ENCODE data around the gene AP3D1. TPM values are rescaled to one million over a fixed set of nuclear protein-coding genes. Genes with fewer than 3 reads are reported as not detected.

AP3D1 gene
- total RNA-seq, 2 donors from 2014 or later = 81.4 to 116 TPM

DNA sequence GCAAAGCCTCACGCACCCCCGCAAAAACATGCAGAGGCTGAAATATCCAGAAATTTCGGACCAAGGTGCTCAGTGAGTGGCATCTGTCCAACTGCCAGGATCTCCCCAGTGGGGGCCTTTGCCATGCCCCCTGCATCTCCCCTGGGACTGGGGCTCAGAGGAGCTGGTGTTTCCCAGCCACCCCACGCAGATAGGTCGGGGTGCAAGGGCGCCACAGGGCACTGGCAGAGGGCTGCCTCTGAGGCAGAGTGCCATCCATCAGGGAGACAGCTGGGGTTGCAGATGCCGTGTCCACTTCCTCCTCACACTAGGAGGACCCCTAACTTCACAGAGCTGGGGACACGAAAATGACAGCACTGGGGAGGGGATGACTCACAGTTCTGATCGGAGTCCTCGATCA, 28.4 kb downstream of the AP3D1 start:
- peaks cover 67% of the 10 kb centered on the region for H3K36me3 ChIP-seq
- no peak overlapping the region for H3K4me3 ChIP-seq
- no peaks in the 10 kb centered on the region for H3K4me1 ChIP-seq (ENCODE audit: control insufficient read depth in 1 of 2, low read depth in 2 of 2)
- TF ChIP-seq, protein P1, sequence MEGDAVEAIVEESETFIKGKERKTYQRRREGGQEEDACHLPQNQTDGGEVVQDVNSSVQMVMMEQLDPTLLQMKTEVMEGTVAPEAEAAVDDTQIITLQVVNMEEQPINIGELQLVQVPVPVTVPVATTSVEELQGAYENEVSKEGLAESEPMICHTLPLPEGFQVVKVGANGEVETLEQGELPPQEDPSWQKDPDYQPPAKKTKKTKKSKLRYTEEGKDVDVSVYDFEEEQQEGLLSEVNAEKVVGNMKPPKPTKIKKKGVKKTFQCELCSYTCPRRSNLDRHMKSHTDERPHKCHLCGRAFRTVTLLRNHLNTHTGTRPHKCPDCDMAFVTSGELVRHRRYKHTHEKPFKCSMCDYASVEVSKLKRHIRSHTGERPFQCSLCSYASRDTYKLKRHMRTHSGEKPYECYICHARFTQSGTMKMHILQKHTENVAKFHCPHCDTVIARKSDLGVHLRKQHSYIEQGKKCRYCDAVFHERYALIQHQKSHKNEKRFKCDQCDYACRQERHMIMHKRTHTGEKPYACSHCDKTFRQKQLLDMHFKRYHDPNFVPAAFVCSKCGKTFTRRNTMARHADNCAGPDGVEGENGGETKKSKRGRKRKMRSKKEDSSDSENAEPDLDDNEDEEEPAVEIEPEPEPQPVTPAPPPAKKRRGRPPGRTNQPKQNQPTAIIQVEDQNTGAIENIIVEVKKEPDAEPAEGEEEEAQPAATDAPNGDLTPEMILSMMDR (IDR thresholded peaks at IDR 0.05) = no peak
- ATAC-seq (ENCODE audit: insufficient number of reproducible peaks, low FRiP score, low read depth) (no peak), DNase-seq (ENCODE audit: low spot score) (no peak)
- H3K9me3 ChIP-seq = no peaks in the 10 kb centered on the region
- no peaks in the 10 kb centered on the region for H3K27me3 ChIP-seq (replicated peaks; ENCODE audit: insufficient read depth)
- H3K27ac ChIP-seq = no peak overlapping the region

DNA sequence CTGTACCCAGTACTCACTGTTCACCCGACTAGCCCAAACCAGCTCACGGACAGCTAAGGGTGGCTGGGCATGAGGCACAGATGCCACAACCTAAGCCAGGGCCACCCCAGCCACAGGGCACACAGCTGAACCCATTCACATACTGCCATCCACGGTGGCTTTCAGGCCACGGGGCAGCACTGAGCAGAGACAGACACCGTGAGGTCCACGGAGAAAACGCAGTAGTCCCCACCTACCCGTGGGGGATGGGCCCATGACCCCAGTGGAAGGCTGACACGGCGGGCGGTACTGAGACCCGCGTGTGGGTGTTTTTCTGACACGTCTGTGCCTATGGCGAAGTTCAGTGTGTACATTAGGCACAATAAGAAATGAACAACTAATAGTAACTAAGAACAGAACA, 29.1 kb downstream of the AP3D1 start:
- TF ChIP-seq, protein P1 (IDR thresholded peaks at IDR 0.05) = no peak
- Histone ChIP-seq H3K4me1 (ENCODE audit: control insufficient read depth in 1 of 2, low read depth in 2 of 2) (no peaks in the 10 kb centered on the region), H3K27ac (no peak overlapping the region), H3K9me3 (no peaks in the 10 kb centered on the region), H3K27me3 (replicated peaks; ENCODE audit: insufficient read depth) (no peaks in the 10 kb centered on the region), H3K4me3 (no peak overlapping the region), H3K36me3 (peaks cover 66% of the 10 kb centered on the region)
- ATAC-seq (ENCODE audit: insufficient number of reproducible peaks, low FRiP score, low read depth) (no peak), DNase-seq (ENCODE audit: low spot score) (no peak)

DNA sequence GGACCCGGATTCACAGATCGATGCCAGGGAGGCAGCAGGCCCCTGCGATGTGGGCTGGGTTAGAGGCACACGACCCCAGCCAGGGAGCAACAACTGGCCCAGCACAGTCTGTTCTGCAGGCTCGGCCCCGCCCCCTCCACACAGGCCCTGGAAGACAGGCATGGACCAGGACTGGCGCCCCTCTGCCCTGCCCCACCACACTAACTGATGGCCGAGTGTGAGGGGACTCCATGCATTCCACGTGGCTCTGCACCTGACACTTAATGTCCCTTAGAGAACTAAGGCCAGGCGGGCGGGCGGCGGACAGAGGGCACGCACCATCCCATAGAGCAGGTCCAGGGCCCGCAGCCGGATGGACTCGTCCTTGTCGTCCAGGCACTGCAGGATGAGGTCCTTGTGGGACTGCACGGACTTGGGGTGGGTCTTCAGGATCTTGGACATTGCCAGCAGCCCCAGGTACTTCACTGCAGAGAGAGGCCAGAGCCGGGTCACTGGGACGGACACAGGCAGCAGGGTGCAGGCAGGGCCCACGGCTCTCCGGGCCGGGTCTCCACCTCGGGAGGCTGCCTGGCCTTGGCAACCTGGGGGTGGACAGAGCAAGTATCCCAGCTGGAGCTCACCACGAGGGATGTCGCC, 29.8 kb downstream of the AP3D1 start:
- Histone ChIP-seq H3K27ac (no peak overlapping the region), H3K27me3 (replicated peaks; ENCODE audit: insufficient read depth) (no peaks in the 10 kb centered on the region), H3K36me3 (peaks cover 69% of the 10 kb centered on the region), H3K4me3 (no peak overlapping the region), H3K4me1 (ENCODE audit: control insufficient read depth in 1 of 2, low read depth in 2 of 2) (no peaks in the 10 kb centered on the region), H3K9me3 (no peaks in the 10 kb centered on the region)
- TF ChIP-seq, protein P1 (IDR thresholded peaks at IDR 0.05) = no peak
- DNase-seq (ENCODE audit: low spot score) (no peak), ATAC-seq (ENCODE audit: insufficient number of reproducible peaks, low FRiP score, low read depth) (no peak)

DNA sequence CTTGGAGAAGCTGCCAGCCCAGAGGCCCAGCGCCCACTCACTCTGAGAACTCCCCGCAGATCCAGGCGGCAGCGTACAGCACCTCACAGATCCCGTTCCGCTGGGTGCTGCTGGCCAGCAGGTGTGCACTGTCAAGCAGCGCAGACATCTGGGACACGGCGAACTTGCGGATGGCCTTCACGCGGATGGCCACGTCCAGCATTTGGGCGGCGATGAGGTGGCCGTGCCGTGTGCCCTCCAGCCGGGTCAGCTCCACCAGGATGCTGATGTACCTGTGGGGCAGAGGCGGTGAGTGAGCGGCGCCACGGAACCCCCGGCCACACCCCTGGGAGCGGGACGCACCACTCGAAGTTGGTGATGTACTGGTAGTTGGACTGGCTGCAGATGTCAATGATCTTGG, 30.5 kb downstream of the AP3D1 start:
- H3K27ac ChIP-seq = no peak overlapping the region

DNA sequence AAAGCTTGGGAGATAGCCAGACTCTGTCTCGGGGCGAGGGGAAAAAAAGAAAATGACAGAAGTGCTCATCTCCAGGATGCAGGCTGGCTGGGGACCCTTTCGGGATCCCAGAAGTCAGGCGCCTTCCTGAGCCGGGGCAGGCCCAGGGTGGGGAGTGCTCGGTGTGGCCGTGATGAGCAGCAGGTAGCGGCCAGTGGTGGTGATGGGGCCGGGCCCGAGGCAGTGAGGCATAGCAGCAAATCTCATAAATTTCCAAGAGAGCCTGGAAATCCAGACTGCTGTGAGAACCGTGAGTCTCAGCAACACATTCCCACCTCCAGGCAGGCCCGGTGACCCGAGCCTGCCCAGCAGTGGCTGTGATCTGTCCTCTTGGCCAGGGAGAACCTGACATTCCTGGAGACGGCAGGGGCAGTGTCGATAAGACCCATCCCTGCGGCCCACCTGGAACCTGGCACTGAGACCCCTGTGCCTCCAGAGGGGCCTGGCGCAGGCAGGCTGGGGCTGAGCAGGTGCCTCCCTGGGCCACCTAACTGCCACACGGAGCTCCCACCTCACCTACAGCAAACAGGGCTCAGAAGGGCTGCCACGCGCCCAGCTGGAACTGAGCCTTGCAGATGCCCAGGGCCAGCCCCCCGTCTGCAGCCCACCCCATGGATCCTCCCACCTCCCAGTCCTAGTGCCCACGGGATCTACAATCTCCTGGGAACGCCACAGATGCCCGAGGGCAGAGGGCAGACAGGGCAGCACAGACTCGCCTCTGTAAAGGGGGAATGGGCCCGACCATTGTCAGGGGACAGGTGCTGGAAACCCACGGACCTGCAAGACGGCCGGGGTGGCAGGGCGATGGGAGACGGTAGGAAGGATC, 31.2 kb downstream of the AP3D1 start:
- no peaks in the 10 kb centered on the region for H3K4me1 ChIP-seq (ENCODE audit: control insufficient read depth in 1 of 2, low read depth in 2 of 2)
- no peak overlapping the region for H3K27ac ChIP-seq
- H3K4me3 ChIP-seq = no peak overlapping the region
- no peak for DNase-seq (ENCODE audit: low spot score)
- no peak for ATAC-seq (ENCODE audit: insufficient number of reproducible peaks, low FRiP score, low read depth)
- H3K27me3 ChIP-seq (replicated peaks; ENCODE audit: insufficient read depth) = no peaks in the 10 kb centered on the region
- peaks cover 80% of the 10 kb centered on the region for H3K36me3 ChIP-seq
- TF ChIP-seq, protein P1 (IDR thresholded peaks at IDR 0.05) = no peak
- no peaks in the 10 kb centered on the region for H3K9me3 ChIP-seq

More for the DNA sequence above, 30.5 kb downstream of the AP3D1 start:
- no peak overlapping the region for H3K4me3 ChIP-seq
- H3K36me3 ChIP-seq = peaks cover 73% of the 10 kb centered on the region
- no peaks in the 10 kb centered on the region for H3K4me1 ChIP-seq (ENCODE audit: control insufficient read depth in 1 of 2, low read depth in 2 of 2)
- H3K9me3 ChIP-seq = no peaks in the 10 kb centered on the region
- DNase-seq (ENCODE audit: low spot score) (no peak), ATAC-seq (ENCODE audit: insufficient number of reproducible peaks, low FRiP score, low read depth) (no peak)
- H3K27me3 ChIP-seq (replicated peaks; ENCODE audit: insufficient read depth) = no peaks in the 10 kb centered on the region
- TF ChIP-seq, protein P1 (IDR thresholded peaks at IDR 0.05) = no peak
